HepG2 (cell line): ENCODE data around the gene FAM200B. TPM values are rescaled to one million over a fixed set of nuclear protein-coding genes. Genes with fewer than 3 reads are reported as not detected.

Source experiments
- AHR ChIP-seq: IDR thresholded peaks from 2 replicates; pipeline ENCODE4 v1.6.1; 2018; ENCODE audit warnings: missing genetic modification reagents, missing compliant biosample characterization
- ARHGAP35 ChIP-seq: sonication (generic); formaldehyde crosslinking; IDR thresholded peaks from 2 replicates; pipeline ENCODE4 v1.9.0; 2022; ENCODE audit warnings: mild to moderate bottlenecking, inconsistent platforms, moderate library complexity, missing genetic modification reagents, borderline replicate concordance
- CREB3 ChIP-seq: sonication (generic); formaldehyde crosslinking; IDR thresholded peaks from 2 replicates; pipeline ENCODE4 v1.5.0; 2020; ENCODE audit warnings: missing genetic modification reagents
- FOSL2 ChIP-seq: sonication (generic); formaldehyde crosslinking; IDR thresholded peaks from 2 replicates; pipeline ENCODE4 v1.4.0; 2020; ENCODE audit warnings: missing genetic modification reagents
- HOXA9 ChIP-seq: sonication (generic); formaldehyde crosslinking; IDR thresholded peaks from 2 replicates; pipeline ENCODE4 v1.8.1; 2022; ENCODE audit warnings: missing genetic modification reagents, mild to moderate bottlenecking, moderate library complexity, borderline replicate concordance
- IKZF1 ChIP-seq: fragments of 450-650 bp; IDR thresholded peaks from 2 replicates; pipeline ENCODE4 v1.7.1; 2016
- KAT8 ChIP-seq: IDR thresholded peaks from 2 replicates; pipeline ENCODE4 v1.6.1; 2016; ENCODE audit warnings: missing genetic modification reagents, missing compliant biosample characterization
- MAFK ChIP-seq, 2 experiments: IDR thresholded peaks in 1 of 2; conservative IDR thresholded peaks in 1 of 2; 2 replicates each; pipeline ENCODE4 v1.6.1; 2011; ENCODE audit warnings: improper control_type of control experiment in 2 of 2, low read length in 2 of 2
- MIER3 ChIP-seq: IDR thresholded peaks from 2 replicates; pipeline ENCODE4 v1.6.1; 2016; ENCODE audit warnings: missing compliant biosample characterization, borderline replicate concordance
- NR2F1 ChIP-seq, 2 experiments: fragments of 450-650 bp in 1 of 2; formaldehyde crosslinking in 1 of 2; IDR thresholded peaks; 2 replicates each; pipeline versions ENCODE4 v1.5.0 to v1.6.1; 2016 to 2020; ENCODE audit warnings: mild to moderate bottlenecking in 1 of 2, missing compliant biosample characterization in 1 of 2, missing genetic modification reagents in 1 of 2, moderate library complexity in 1 of 2
- SMC3 ChIP-seq: IDR thresholded peaks from 2 replicates; pipeline ENCODE4 v1.6.1; 2011; ENCODE audit warnings: low read length, improper control_type of control experiment
- SRSF1 ChIP-seq: fragments of 200-400 bp; formaldehyde crosslinking; optimal IDR thresholded peaks from 2 replicates; pipeline ENCODE3; 2017; ENCODE audit warnings: mild to moderate bottlenecking, low read depth, low read length, moderate library complexity
- SSRP1 ChIP-seq: IDR thresholded peaks from 2 replicates; pipeline ENCODE4 v1.6.1; 2016; ENCODE audit warnings: control low read depth
- SUZ12 ChIP-seq: fragments of 150-350 bp; IDR thresholded peaks from 2 replicates; pipeline ENCODE4 v1.6.1; 2014; ENCODE audit warnings: low read depth, low read length
- YEATS4 ChIP-seq: sonication (generic); formaldehyde crosslinking; IDR thresholded peaks from 2 replicates; pipeline ENCODE4 v1.4.0; 2020; ENCODE audit warnings: missing genetic modification reagents, borderline replicate concordance
- ZFP37 ChIP-seq: sonication (generic); formaldehyde crosslinking; IDR thresholded peaks from 2 replicates; pipeline ENCODE4 v1.4.0; 2020; ENCODE audit warnings: missing genetic modification reagents, borderline replicate concordance
- ZFX ChIP-seq: sonication (generic); formaldehyde crosslinking; IDR thresholded peaks from 2 replicates; pipeline ENCODE4 v1.4.0; 2020; ENCODE audit warnings: mild to moderate bottlenecking, low read depth, missing genetic modification reagents, moderate library complexity
- ZNF292 ChIP-seq: sonication (generic); formaldehyde crosslinking; IDR thresholded peaks from 2 replicates; pipeline ENCODE4 v1.8.1; 2022; ENCODE audit warnings: mild to moderate bottlenecking, low read depth, missing genetic modification reagents, borderline replicate concordance
- ZNF3 ChIP-seq: IDR thresholded peaks from 2 replicates; pipeline ENCODE4 v1.7.0; 2017; ENCODE audit warnings: inconsistent platforms
- ZNF577 ChIP-seq: sonication (generic); formaldehyde crosslinking; IDR thresholded peaks from 2 replicates; pipeline ENCODE4 v1.4.0; 2020; ENCODE audit warnings: mild to moderate bottlenecking, low read depth, missing genetic modification reagents, borderline replicate concordance
- ZNF891 ChIP-seq: sonication (generic); formaldehyde crosslinking; IDR thresholded peaks from 2 replicates; pipeline ENCODE4 v1.5.0; 2020; ENCODE audit warnings: mild to moderate bottlenecking, missing genetic modification reagents
- ZSCAN12 ChIP-seq: sonication (generic); formaldehyde crosslinking; IDR thresholded peaks from 2 replicates; pipeline ENCODE4 v1.9.0; 2021; ENCODE audit warnings: mild to moderate bottlenecking, missing genetic modification reagents
- ZSCAN20 ChIP-seq: sonication (generic); formaldehyde crosslinking; IDR thresholded peaks from 2 replicates; pipeline ENCODE4 v1.4.0; 2020; ENCODE audit warnings: missing genetic modification reagents, mild to moderate bottlenecking, borderline replicate concordance
- ZSCAN30 ChIP-seq: sonication (generic); formaldehyde crosslinking; IDR thresholded peaks from 2 replicates; pipeline ENCODE4 v1.5.0; 2020; ENCODE audit warnings: mild to moderate bottlenecking, missing genetic modification reagents
- polyA plus RNA-seq, 8 experiments: library from polyadenylated mRNA; depleted of rRNA in 3 of 8; stranded (reverse) in 7 of 8; unstranded in 1 of 8; fragments of >200 nt; fragmentation: Illumina TruSeq in 4 of 8; extraction: Trizol in 4 of 8; gene quantifications; 2 replicates each; pipeline versions ENCODE4 v1.2.1 to v1.2.3, GENCODE V29; 2011 to 2016; ENCODE audit warnings: low read depth in 4 of 8, missing spikeins in 1 of 8, mixed read lengths in 1 of 8; ENCODE audit not compliant: insufficient read depth in 1 of 8
- total RNA-seq, 5 experiments: library from RNA; depleted of rRNA; stranded (reverse); fragments of >200 nt; fragmentation: Illumina TruSeq; extraction: Trizol; gene quantifications; 2 replicates each; pipeline ENCODE4 v1.2.3, GENCODE V29; 2016; ENCODE audit warnings: low read depth in 1 of 5
- TF ChIP-seq, protein P1 (sequence below): sonication (generic); formaldehyde crosslinking; IDR thresholded peaks from 2 replicates; pipeline ENCODE4 v1.9.0; 2022; ENCODE audit warnings: low read depth, missing genetic modification reagents
- TF ChIP-seq, protein P2 (sequence below): sonication (generic); formaldehyde crosslinking; IDR thresholded peaks from 2 replicates; pipeline ENCODE4 v1.4.0; 2020; ENCODE audit warnings: missing genetic modification reagents

The FAM200B gene
- total and polyA plus RNA-seq, 2 of the 13 experiments (the other 11 are each of a cell fraction or from before 2014, with no cell fraction given): 25.6 to 41.8 TPM

GRCh38 chr4:15681372-15682241 lies at the start of gene FAM200B (continued):
- TF ChIP-seq, protein P1, sequence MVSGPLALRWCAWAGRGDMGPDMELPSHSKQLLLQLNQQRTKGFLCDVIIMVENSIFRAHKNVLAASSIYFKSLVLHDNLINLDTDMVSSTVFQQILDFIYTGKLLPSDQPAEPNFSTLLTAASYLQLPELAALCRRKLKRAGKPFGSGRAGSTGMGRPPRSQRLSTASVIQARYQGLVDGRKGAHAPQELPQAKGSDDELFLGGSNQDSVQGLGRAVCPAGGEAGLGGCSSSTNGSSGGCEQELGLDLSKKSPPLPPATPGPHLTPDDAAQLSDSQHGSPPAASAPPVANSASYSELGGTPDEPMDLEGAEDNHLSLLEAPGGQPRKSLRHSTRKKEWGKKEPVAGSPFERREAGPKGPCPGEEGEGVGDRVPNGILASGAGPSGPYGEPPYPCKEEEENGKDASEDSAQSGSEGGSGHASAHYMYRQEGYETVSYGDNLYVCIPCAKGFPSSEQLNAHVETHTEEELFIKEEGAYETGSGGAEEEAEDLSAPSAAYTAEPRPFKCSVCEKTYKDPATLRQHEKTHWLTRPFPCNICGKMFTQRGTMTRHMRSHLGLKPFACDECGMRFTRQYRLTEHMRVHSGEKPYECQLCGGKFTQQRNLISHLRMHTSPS (CRISPR knock-in tag): peak; percentile 26; the same call in 1 of the 2 replicates
- TF ChIP-seq ZSCAN20 (CRISPR knock-in tag) (no peak), ZNF3 (CRISPR knock-in tag) (no peak), SUZ12 (no peak), SSRP1 (CRISPR knock-in tag) (no peak), ZSCAN12 (CRISPR knock-in tag) (no peak), MIER3 (peak; percentile 55; the same call in 1 of the 2 replicates), CREB3 (no peak), ARHGAP35 (CRISPR knock-in tag) (peak; percentile 54; the same call in 1 of the 2 replicates), SRSF1 (peak; percentile 83), ZFP37 (CRISPR knock-in tag) (peak; percentile 81; the same call in 1 of the 2 replicates), ZFX (CRISPR knock-in tag) (peak; percentile 97), ZSCAN30 (CRISPR knock-in tag) (no peak), NR2F1 (CRISPR knock-in tag; IDR thresholded peaks at IDR 0.05) (no peak), ZNF292 (CRISPR knock-in tag) (peak; percentile 93), AHR (CRISPR knock-in tag) (no peak; the same call in 1 of the 2 replicates), FOSL2 (CRISPR knock-in tag) (no peak; the same call in 1 of the 2 replicates), HOXA9 (CRISPR knock-in tag) (0 out of 2 replicates have a peak, but pooled peaks have one; percentile 27), SMC3 (no peak), MAFK (conservative IDR thresholded peaks at IDR 0.05 in 1 of 2, IDR thresholded peaks at IDR 0.05 in 1 of 2; ENCODE audit: low read length in 2 of 2) (no peak), IKZF1 (no peak), ZNF577 (CRISPR knock-in tag) (no peak), ZNF891 (CRISPR knock-in tag) (peak; percentile 77; the same call in 1 of the 2 replicates), KAT8 (CRISPR knock-in tag) (peak; percentile 82), YEATS4 (CRISPR knock-in tag) (peak; percentile 90)
- TF ChIP-seq, protein P2, sequence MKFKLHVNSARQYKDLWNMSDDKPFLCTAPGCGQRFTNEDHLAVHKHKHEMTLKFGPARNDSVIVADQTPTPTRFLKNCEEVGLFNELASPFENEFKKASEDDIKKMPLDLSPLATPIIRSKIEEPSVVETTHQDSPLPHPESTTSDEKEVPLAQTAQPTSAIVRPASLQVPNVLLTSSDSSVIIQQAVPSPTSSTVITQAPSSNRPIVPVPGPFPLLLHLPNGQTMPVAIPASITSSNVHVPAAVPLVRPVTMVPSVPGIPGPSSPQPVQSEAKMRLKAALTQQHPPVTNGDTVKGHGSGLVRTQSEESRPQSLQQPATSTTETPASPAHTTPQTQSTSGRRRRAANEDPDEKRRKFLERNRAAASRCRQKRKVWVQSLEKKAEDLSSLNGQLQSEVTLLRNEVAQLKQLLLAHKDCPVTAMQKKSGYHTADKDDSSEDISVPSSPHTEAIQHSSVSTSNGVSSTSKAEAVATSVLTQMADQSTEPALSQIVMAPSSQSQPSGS (CRISPR knock-in tag): peak; percentile 81
